Measurements from ENCODE around the gene LRRC49.

The LRRC49 gene

DNA sequence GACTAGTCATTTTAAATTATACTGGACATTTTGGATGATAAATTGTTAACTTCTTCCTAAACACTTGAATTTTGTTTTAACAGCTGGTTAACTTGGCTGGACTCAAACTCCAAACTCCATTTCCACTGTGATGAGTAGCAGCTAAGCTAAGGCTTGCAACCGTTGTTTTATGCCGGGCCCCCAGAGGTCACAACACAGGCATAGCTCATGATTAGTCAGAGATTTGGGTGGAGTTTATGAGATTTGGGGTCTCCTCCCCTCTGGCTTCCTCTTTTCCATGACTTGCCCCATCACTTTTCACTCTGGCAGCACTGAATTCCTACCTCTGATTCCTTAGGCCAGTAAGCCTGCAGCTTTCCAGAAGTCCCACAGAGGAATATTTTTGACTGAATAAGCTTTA is 13.2 kb upstream of the LRRC49 start:
- Histone ChIP-seq H3K9me3 (ENCODE audit: insufficient read depth, low read length) (no peaks in the 10 kb centered on the region), H2AFZ (ENCODE audit: low read depth, low read length) (no peak overlapping the region), H3K9ac (ENCODE audit: low read length) (no peak overlapping the region), H3K4me3 (ENCODE audit: low read length) (no peak overlapping the region), H3K36me3 (replicated peaks; ENCODE audit: low read depth, low read length) (no peaks in the 10 kb centered on the region), H3K4me1 (ENCODE audit: low read length) (peaks cover 17% of the 10 kb centered on the region), H3K79me2 (ENCODE audit: low read length) (no peaks in the 10 kb centered on the region), H3K27me3 (ENCODE audit: low read depth, low read length) (no peaks in the 10 kb centered on the region), H3K27ac (ENCODE audit: low read length) (no peak overlapping the region), H4K20me1 (ENCODE audit: insufficient read depth, low read length) (no peaks in the 10 kb centered on the region), H3K4me2 (ENCODE audit: low read length) (no peak overlapping the region)
- TF ChIP-seq, protein P1, sequence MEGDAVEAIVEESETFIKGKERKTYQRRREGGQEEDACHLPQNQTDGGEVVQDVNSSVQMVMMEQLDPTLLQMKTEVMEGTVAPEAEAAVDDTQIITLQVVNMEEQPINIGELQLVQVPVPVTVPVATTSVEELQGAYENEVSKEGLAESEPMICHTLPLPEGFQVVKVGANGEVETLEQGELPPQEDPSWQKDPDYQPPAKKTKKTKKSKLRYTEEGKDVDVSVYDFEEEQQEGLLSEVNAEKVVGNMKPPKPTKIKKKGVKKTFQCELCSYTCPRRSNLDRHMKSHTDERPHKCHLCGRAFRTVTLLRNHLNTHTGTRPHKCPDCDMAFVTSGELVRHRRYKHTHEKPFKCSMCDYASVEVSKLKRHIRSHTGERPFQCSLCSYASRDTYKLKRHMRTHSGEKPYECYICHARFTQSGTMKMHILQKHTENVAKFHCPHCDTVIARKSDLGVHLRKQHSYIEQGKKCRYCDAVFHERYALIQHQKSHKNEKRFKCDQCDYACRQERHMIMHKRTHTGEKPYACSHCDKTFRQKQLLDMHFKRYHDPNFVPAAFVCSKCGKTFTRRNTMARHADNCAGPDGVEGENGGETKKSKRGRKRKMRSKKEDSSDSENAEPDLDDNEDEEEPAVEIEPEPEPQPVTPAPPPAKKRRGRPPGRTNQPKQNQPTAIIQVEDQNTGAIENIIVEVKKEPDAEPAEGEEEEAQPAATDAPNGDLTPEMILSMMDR (IDR thresholded peaks at IDR 0.05; ENCODE audit: low read depth, low read length) = no peak
- TF ChIP-seq EZH2phosphoT487 (IDR thresholded peaks at IDR 0.05; ENCODE audit: low read depth) = no peak

DNA sequence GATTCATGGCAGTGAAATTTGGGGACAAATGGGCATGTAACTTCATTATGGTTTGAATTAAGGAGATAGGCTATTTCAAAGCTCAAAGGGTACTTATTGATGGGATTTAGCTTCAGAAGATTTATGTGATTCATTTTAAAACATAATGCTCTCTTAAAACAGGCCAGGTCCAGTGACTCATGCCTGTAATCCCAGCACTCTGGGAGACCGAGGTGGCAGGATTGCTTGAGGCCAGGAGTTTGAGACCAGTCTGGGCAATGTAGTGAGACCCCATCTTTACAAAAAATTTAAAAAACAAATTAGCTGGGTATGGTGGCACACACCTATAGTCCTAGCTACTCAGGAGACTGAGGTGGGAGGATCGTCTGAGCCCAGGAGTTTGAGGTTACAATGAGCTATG is 11.8 kb upstream of the LRRC49 start:
- Histone ChIP-seq H3K9ac (ENCODE audit: low read length) (no peak overlapping the region), H3K9me3 (ENCODE audit: insufficient read depth, low read length) (no peaks in the 10 kb centered on the region), H3K4me1 (ENCODE audit: low read length) (peaks cover 11% of the 10 kb centered on the region), H3K4me2 (ENCODE audit: low read length) (no peak overlapping the region), H3K4me3 (ENCODE audit: low read length) (no peak overlapping the region), H3K79me2 (ENCODE audit: low read length) (no peaks in the 10 kb centered on the region), H3K27ac (ENCODE audit: low read length) (no peak overlapping the region), H4K20me1 (ENCODE audit: insufficient read depth, low read length) (no peaks in the 10 kb centered on the region), H2AFZ (ENCODE audit: low read depth, low read length) (no peak overlapping the region), H3K36me3 (replicated peaks; ENCODE audit: low read depth, low read length) (no peaks in the 10 kb centered on the region), H3K27me3 (ENCODE audit: low read depth, low read length) (no peaks in the 10 kb centered on the region)
- TF ChIP-seq EZH2phosphoT487 (IDR thresholded peaks at IDR 0.05; ENCODE audit: low read depth) = no peak
- TF ChIP-seq, protein P1 (IDR thresholded peaks at IDR 0.05; ENCODE audit: low read depth, low read length) = no peak

DNA sequence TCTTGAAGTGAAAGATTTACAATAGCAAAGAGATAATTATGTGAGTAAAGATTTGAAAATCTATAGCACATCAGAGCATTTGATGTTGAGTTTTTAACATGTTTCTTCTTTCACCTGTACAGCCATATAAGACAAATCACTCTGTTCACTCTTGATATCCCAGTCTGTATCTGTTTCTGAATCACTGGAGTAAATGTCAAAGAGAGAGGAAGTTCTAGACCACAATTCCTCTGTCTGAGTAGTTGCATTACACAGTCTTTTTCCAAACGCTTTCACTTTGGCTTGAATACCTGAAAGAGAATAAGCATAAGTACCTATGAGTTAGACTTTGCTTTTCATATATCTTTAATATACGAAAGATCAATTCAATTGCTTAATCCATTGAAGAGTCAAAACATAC is 10.3 kb upstream of the LRRC49 start:
- no peaks in the 10 kb centered on the region for H3K36me3 ChIP-seq (replicated peaks; ENCODE audit: low read depth, low read length)
- no peak overlapping the region for H3K4me2 ChIP-seq (ENCODE audit: low read length)
- H3K79me2 ChIP-seq (ENCODE audit: low read length) = no peaks in the 10 kb centered on the region
- no peaks in the 10 kb centered on the region for H3K27me3 ChIP-seq (ENCODE audit: low read depth, low read length)
- no peak overlapping the region for H2AFZ ChIP-seq (ENCODE audit: low read depth, low read length)
- TF ChIP-seq, protein P1 (IDR thresholded peaks at IDR 0.05; ENCODE audit: low read depth, low read length) = no peak
- TF ChIP-seq EZH2phosphoT487 (IDR thresholded peaks at IDR 0.05; ENCODE audit: low read depth) = no peak
- no peaks in the 10 kb centered on the region for H3K4me1 ChIP-seq (ENCODE audit: low read length)
- H3K9ac ChIP-seq (ENCODE audit: low read length) = no peak overlapping the region
- H3K4me3 ChIP-seq (ENCODE audit: low read length) = no peak overlapping the region
- H3K9me3 ChIP-seq (ENCODE audit: insufficient read depth, low read length) = no peaks in the 10 kb centered on the region
- H3K27ac ChIP-seq (ENCODE audit: low read length) = no peak overlapping the region
- H4K20me1 ChIP-seq (ENCODE audit: insufficient read depth, low read length) = no peaks in the 10 kb centered on the region

DNA sequence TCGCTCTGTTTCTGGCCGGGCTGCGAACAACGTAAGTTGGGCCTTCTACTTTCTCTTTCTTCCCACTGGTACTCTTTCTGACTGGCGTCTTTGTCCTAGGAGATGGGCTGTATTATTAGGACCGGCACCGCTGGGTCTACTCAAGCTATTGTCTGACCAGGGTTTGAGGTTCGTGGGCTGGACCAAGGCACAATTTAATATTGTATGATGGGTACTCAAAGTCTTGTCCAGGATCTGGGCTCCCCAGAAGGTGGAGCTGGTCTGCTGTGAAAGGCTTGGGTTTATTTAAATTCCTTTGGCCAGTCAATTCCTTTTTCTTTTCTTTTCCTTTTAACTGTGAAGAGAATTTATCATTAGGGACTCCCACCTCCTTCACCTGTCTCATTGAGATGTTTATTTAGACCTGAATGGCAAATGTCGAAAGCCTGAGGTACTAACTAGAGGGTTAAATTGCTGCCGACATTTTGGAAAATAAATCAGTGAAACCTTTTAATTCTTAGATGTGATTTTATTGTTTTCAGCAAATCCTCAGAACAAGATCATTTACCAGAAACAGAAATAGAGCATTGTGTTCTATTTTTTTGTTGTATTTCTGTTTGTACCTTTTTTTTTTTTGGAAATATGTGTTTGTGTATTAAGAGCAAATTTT is 410 bp downstream of the LRRC49 start:
- Histone ChIP-seq H3K27me3 (ENCODE audit: low read depth, low read length) (peaks cover 4% of the 10 kb centered on the region; the same call in 1 of the 2 replicates), H4K20me1 (ENCODE audit: insufficient read depth, low read length) (no peaks in the 10 kb centered on the region), H3K79me2 (ENCODE audit: low read length) (no peaks in the 10 kb centered on the region), H3K4me2 (ENCODE audit: low read length) (no peak overlapping the region), H3K36me3 (replicated peaks; ENCODE audit: low read depth, low read length) (no peaks in the 10 kb centered on the region), H3K9ac (ENCODE audit: low read length) (no peak overlapping the region), H2AFZ (ENCODE audit: low read depth, low read length) (no peak overlapping the region), H3K9me3 (ENCODE audit: insufficient read depth, low read length) (no peaks in the 10 kb centered on the region), H3K4me3 (ENCODE audit: low read length) (no peak overlapping the region), H3K4me1 (ENCODE audit: low read length) (peaks cover 13% of the 10 kb centered on the region), H3K27ac (ENCODE audit: low read length) (no peak overlapping the region)
- TF ChIP-seq, protein P1 (IDR thresholded peaks at IDR 0.05; ENCODE audit: low read depth, low read length) = peak; percentile 50
- no peak for TF ChIP-seq EZH2phosphoT487 (IDR thresholded peaks at IDR 0.05; ENCODE audit: low read depth)
